Stimulated activated CD8-positive, alpha-beta memory T cell treated with anti-CD3 and anti-CD28 coated beads, Interleukin-15, amount 100 ng/mL, for 4 hours (primary cell): Measurements from ENCODE around the gene HES2.
A peak's percentile ranks its signal among the peaks of the same experiment; 100 is the strongest.
"Not testable (repeated sequence)": the region's sequence is repeated elsewhere in the genome, so short reads cannot be mapped to it uniquely, and the experiment has no call there.

Experiments
- DNase-seq, 2 donors: peaks; one replicate each; pipeline ENCODE4 v3.0.0-alpha.2; 2020; ENCODE audit warnings: low read depth in 2 of 2

The HES2 gene

DNA sequence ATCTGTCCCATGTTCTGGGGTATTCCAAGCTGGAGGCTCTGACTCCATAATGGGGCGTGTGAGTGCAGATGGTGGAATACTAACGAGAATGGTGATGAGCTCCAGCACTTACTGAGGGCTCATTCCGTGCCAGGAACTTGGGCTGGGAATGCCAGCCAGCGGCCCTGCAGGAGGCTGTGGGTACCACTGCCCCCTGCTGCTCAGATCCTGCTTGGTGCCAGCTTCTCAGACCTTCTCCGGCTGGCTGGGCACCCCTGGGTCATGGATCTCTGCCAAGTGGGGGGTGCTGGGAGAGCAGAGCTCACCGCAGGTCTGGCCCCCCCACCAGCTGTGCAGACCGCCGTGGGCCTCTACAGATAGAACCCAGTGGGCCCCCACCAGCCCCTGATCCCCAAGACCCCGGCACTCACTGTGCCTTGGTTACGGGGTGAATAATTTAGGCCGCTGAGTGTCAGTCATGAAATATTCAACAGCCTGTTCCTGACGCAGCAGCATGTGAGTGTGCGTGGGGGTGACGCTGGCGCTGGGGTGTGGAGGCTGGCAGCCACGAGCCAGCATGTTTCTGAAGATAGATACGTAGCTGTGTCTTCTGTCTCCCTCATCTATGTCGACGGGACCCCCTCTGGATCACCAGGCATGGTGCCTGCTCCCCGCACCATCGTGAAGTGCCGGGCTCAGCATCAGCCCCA, 17.4 kb upstream of the HES2 start:
- not testable (repeated sequence) for DNase-seq

DNA sequence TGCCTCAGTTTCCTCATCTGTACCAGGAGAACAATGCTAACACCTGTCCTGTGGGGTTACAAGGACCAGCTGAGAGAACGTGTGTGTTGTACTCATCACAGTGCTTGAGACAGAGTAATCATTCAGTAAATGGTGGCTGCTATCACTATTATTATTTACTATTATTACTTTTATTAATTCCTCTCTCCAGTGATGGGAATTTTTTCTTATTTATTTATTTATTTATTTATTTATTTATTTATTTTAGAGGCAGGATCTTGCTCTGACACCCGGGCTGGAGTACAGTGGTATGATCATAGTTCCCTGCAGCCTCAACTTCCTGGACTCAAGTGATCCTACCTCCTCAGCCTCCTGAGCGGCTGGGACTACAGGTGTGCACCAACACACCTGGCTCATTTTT, 16.6 kb upstream of the HES2 start:
- DNase-seq: not testable (repeated sequence)

DNA sequence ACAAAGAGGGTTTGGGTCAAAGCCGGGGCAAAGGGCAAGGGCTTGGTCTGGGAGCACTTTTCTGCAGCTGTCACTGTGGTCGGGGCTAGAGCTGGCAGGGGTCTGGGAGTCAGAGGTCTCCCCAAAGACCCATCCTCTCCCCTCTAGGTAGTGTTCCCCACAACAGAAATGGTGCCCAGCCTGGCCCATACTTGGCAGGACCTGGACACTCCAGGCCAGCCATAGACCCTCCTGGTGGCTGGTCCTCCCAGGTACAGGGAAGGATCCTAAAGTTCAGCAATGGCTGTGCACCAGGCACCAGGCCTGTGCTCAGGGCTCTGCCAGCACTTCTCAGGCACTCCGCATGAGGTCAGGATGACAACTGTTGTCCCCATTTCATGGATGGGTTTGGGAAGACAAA, 15.8 kb upstream of the HES2 start:
- no peak for DNase-seq

DNA sequence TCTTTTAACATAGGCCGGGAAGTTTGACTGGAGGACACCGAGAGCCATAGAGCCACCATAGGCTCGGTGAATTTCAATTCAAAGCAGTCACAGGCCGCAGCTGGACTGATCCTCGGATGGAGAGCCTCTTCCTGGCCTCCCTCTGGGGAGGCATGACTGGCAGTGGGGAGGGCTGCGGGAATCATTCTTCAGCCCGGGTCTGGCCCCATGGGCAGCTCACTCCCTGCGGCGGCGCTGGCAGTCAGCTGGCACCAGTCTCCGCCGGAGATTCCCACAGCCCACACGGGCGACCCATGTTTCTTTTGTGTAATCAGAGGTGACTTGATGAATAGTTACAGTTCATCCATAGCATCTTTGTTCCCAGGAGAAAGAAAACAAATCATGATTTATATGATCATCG, 15.4 kb upstream of the HES2 start:
- no peak for DNase-seq

GRCh38 chr1:6434186-6434585, 14.5 kb upstream of the HES2 start:
- DNase-seq: no peak

DNA sequence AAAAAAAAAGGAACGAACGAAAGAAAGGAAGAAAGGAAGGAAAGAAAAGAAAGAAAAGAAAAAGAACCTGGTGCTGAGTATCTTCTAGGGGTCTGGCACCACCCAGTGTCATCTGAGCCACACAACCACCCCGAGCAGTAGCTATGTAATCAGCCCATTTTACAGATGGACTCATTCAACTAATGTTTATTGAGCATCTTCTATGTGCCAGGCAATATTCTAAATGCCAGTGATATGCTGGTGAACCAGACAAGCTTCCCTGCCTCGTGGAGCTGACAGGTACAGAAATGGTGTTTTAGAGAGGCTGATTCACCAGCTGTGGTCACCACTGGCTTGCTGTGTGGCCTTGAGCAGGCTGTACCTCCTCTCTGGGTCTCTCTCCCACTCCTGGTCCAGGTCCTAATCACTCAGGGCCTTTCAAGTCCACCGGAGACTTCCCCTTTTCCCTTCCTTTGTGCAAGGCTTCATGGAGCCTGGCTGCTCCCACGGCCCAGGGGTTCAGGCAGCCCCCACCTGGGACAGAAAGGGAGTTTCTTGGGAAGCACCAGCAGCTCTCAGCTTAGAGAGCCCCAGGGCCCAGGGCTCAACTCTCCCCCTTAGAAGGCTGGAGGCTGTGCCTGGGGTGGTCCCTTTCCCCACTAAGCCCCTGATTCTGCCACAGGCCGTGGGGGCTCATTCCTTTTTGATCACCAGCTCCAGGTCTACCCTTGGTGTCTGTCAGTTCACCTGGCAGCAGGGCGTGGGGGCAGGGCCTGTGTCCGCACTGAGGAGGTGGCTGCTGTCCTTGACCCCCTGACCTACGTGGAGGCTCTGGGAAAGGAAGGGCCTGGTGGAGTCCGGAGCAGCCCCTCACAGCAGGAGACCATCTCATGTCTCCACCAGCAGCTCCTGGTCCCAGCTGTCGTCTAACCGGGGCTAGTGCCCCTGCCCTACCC, 12.2 kb upstream of the HES2 start:
- not testable (repeated sequence) for DNase-seq

DNA sequence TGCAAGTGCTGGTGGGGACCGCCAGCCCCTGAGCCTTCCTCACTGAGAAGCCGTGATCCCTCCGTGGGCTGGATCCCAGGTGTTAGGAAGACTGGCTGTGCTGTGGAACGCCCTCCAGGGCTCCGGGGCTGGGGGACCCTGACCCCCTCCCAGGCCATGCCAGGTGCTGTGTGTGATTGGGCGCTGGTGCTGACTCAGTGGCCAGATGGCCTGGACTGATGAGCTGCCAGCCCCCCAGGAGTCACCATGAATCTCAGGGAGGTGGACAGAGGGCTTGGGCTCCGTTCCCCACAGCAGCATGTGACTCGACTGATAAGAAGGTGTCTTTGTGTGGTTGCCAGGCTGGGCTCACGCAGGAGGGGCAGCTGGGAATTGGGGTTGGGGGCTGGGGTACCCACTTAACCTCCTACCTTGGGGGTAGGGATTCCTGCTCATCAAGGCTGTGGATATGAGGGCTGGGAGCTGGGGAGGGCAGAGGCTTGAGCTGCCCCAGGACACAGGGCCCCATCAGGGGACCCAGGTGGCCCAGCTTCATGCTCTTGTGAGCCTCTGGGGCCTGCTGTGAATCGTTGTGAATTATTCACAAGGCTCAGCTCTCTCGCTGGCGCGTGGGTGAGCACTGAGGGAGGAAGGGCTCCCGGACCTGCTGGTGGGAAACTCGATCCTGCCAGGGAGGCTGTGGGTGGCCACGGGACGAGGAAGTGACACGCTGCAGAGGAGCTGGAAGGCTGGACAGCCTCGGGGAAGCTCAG, 10.1 kb upstream of the HES2 start:
- not testable (repeated sequence) for DNase-seq

GRCh38 chr1:6428453-6428852, 8.7 kb upstream of the HES2 start:
- not testable (repeated sequence) for DNase-seq

DNA sequence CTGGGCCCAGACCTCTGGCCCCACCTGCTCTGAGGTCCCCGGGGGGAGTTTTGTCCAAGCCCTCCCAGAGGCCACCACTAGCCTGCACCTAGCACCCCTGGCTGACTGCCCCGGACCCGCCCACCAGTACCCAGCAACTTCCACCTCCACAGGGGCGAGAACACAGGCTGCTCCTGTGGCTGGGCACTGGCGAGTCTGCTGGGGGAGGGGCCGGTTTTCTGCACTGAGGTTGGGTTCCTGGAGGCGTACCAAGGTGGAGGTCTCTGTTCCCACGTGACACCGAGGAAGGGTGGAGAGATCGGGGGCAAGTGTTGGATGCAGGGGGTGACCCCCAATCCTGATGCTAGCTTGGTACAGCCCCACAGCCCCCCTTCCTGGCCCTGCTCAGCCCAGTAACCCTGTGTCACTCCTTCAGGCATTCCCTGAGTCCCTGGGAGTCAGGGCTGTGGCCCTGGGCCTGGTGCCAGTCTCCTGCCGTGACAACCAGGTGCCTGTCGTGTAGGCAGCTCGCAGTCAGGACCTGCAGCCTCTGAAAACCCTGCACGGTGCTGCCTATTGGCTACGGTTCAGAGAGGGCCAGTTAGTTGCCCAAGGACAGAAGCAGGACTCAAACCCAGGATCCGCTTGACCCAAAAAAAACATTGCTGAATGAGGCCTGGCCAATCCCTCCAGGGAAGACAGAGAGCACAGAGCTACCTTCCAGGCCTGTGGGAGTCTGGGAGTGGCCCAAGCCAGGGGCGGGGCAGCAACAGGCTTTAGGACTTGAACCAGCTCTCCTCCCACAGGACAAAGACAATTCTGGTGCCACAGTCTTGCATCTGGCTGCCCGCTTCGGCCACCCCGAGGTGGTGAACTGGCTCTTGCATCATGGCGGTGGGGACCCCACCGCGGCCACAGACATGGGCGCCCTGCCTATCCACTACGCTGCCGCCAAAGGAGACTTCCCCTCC, 8.0 kb upstream of the HES2 start:
- no peak for DNase-seq

DNA sequence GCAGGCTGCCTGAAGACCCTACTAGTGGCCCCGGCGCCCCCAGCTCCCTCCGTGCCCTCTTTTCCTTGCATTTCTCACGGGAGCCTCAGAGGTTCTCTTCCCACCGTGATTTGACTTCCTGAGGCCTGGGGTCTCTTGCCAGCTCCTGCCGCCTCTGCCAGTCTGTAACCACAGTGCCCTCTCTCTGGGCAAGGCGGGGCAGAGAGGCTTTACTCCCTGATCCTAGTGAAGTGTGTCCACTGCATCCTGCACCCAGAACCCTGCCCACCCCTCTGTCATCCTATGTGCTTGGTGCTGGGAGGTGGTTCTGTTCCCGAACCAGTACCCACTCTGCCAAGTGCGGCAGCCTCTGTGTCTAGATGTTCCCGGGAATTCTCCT, 7.2 kb upstream of the HES2 start:
- DNase-seq: no peak

- no peak for DNase-seq
Observed at GRCh38 chr1:6426277-6426971, 6.7 kb upstream of the HES2 start.

GRCh38 chr1:6425658-6426057, 5.9 kb upstream of the HES2 start:
- no peak for DNase-seq

GRCh38 chr1:6424619-6425593, 5.2 kb upstream of the HES2 start, which contains the start of gene ESPN:
ESPN (plus strand) TSS chr1:6424776; CDS start chr1:6424956, 180 bp downstream.
- no peak for DNase-seq

DNA sequence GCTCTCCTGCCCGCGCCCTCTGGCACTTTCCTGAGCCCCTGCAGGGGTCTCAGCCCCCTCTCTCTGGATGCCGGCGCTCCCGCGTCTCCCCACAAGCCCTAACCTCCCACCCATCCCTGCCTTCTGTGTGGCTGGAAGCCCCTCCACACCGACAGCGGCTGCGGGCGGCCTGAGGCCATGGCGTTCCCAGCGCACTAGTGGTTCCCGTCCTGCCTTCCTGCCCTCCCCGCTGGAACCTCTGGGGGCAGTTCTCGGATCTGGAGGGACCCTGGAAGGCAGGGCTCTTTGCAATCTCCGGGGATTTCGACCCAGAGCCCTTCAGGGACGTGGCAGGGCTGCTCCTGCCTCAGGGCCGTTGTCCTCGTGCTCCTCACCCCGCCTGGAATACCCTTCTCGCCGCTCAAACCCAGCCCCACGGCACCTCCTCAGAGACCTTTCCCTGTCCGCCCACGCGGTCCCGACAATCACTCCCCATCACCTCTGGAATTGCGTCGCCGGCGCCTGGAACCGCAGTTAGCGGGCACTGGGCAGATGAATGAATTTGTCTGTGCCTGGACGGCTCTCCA, 4.4 kb upstream of the HES2 start:
- no peak for DNase-seq

DNA sequence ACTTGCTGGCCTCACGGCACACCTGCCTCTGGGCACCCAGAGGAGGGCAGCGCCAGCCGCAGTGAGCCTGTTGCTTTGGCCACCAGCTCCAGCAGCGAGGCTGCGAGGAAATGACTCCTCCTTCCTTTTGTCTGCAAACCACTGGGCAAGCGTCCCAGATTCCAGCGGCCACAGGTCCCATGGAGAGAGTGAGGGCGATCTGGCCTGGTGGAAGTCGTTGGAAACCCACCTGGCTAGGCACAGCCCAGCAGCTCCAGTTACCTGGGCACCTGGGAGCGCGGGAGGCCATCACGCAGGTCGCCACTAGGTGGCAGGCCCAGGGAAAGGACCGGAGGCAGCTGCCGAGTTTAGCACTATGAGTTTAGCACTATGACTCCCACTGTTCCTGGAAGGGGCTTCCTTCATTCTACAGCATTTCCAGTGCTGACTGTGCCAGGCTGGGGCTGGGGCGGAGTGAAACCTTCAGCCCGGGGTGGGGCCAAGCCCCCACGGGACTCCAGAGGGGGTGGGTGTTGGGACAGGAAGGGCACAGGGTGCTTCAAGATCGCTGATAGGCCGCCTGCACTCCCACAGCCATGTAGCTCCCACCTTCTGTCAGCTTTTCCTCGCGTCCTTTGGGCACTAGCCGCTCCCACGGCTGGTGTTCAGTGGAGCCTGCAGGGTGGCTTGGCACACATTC, 3.7 kb upstream of the HES2 start:
- peak; percentile 33 to 49 for DNase-seq

GRCh38 chr1:6421266-6421665, 1.5 kb upstream of the HES2 start:
- no peak for DNase-seq

- DNase-seq: no peak
Observed at GRCh38 chr1:6420454-6421042, 829 bp upstream of the HES2 start.

DNA sequence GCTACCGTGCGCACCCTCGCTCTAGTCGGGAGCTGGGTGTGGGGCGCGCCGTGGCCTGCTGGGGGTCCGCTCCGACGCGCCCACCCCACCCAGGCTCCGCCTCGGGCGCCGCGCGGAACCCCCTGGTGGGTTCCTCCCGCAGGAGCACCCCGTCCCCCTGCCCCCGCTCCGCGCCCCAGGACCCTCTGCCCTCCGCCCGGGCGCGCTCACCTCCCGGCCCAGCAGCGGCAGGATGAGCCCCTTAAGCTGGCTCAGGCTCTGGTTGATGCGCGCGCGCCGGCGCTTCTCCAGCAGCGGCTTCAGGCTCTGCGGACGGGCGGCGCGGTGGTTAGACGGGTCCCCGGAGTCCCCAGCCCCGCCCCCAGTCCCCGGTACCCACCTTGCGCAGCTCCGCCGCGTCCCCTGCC, 319 bp downstream of the HES2 start:
- no peak for DNase-seq
